ENCODE results near the gene PCF11.

- TF ChIP-seq CTCF (IDR thresholded peaks at IDR 0.05; ENCODE audit: insufficient read depth, low read length) (no peak), SPI1 (IDR thresholded peaks at IDR 0.05; ENCODE audit: borderline replicate concordance, low read depth) (no peak)
Measured at GRCh38 chr11:83195649-83196048, 38.7 kb downstream of the PCF11 start.
